ENCODE results near the gene MYO7B.

MYO7B gene

GRCh38 chr2:127681976-127682857, 146.7 kb downstream of the MYO7B start:
- no peak for DNase-seq (ENCODE audit: low read depth)

- DNase-seq (ENCODE audit: low read depth): no peak
These were observed 147.6 kb downstream of the MYO7B start for GRCh38 chr2:127683056-127683455.

- DNase-seq (ENCODE audit: low read depth): no peak
These were observed 148.3 kb downstream of the MYO7B start for GRCh38 chr2:127683757-127684156.

- no peak for DNase-seq (ENCODE audit: low read depth)
These were observed 150.1 kb downstream of the MYO7B start for GRCh38 chr2:127685410-127686080.
